GM19324 (cell line): ENCODE results near the gene CNTN1.

ENCODE experiments used
- ATAC-seq: cut with Tn5 transposase; IDR thresholded peaks from one replicate; pipeline ENCODE4 v1.9.1; 2021; ENCODE audit warnings: mild to moderate bottlenecking, moderate library complexity; ENCODE audit not compliant: unreplicated experiment, low FRiP score

CNTN1 gene

DNA sequence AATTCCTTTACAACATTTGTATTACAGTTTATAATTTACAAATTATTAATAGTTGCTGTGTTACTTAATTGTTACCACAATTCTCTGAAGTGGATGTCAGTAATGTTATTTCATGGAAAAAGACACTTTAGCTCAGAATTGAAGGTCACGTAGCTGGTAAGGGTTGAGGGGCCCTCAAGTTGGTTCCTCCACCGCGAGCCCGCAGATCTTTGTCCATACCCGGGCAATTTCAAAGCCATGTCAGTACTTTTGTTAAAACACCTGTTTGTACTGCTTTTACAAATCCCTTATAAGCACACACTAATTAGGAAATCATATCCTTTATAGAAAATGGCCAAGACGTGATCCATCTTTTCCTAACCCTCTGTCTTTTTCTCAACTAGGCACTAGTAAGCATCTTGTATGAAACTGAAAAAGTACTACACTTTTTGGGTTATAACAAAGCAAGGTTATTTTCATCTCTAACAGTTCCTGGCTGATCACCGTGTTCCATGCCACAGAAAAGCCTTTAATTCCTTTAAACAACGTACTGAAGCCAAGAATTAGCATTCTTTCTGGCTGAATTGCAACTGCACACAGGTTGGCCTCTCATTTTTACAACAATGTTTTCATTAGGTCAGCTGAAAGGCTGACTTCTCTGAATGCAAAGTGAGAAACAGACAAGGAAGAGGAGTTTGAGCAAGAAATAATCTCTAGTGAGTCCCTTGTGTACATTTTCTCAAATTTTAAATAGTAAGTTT, 76.1 kb downstream of the CNTN1 start:
- ATAC-seq: no peak

DNA sequence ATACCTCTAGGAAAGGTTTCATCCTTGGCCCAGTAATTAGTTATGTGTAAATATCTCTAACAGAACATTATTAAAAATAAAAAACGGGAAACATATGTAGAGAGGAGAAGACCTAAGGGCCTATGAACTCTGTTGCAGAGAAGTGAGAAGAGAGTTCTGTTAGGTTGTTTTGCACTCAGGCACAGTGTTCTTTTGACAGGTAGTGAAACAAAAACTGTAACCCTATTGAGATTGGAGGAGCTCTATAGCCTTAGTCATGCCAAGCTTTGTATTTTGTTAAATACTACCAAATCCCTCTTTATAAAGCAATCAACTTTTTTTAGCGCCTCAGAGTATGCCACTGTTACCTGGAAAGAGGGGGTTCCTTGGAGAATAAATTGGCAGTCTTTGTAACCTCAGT, 77.6 kb downstream of the CNTN1 start:
- ATAC-seq: no peak

DNA sequence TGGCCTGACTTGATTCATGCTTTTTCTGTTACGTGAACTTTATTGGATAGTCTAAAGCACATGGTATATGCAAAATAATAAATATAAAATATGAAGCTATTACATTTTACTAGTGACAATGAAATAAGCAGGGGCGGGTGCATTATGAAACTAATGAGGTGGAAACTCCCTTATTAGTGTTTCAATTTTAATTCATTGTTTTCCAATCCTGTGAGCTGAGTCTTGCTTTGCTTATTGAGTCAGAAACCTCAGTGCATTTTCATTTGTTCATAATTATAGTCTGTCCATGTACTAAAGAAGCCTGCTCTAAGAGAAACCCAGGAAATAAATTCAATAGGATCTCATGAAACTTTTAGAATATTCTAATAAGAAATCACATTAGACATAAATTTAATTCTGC, 78.5 kb downstream of the CNTN1 start:
- ATAC-seq: no peak

DNA sequence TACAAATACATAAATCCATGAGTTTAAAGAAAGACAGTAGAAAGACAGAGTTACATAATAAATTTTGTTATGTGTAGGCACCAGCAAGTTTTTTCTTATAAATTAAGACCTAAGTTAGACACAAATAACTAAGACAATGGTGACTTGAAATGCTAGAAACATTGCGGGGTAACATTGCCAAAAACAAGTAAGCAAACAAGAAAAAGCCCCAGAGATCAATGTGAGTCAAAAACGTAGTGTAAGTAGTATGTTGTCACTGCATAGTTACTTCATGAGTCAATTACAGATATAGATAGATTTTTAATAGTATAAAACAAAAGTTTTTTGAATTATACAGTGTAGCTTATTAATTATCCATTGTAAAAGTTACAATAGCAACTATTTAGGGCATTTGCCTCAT, 83.4 kb downstream of the CNTN1 start:
- ATAC-seq: no peak

DNA sequence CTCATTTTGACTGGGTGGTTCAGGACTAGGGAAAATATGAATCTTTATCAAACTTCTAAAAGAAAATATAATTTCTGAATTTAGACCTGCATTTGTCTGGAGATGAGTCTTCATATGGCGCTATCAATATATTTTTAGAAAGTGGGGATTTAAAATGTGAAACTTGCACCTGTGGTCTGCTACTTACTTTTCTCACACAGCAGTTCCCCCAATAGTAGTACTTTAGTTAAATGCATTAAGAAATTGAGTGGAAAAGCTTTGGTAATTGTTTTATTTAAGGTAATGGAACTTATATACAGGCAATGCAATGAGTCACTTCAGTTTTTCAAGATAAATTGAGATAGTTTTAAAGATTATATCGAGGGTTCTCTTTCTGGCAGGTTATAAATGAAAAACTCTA, 91.9 kb downstream of the CNTN1 start:
- ATAC-seq: no peak

DNA sequence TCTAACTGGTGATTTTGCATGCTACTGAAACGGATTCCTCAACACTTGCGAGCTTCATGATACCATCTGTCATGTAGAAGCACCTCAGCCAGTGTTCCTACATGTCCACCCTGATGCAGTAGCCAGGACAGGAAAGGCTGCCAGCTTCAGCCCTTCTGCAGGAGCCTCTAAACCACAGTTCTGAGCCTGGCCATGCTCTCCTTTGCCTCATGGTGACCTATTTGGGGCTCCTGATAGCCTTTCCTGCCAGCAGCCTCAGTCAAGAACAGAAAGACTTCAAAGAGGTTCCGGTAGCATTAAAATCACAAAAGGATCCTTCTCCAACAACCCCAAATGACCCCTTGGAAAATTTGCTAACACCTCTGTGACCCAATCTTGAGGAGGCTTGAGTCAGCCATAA, 96.0 kb downstream of the CNTN1 start:
- no peak for ATAC-seq

DNA sequence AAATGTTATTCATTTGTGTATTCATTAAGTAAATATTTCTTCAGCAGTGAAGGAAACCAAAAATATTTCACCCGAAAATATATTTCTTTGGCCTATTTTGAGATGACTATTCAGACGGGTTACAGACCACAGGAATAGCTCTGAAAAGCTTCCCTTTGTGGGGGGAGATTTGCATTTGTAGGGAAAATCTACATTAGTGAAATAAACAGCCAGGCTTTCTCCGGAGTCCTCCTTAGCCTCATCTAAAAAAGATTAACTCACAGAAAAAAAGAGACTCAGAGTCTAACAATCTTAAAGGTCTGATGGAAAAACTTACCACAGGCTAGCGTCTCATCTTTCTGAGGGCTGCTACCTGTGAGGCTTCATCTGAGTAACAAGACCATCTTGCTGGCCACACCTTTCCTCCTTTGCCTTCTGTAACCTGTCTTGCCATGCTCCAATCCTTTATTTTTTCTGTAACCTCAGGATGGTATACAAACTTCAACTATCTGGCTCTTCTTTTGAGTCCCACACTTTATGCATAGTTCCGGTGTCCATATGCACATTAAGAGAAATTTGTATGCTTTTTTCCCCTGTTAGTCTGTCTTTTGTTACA, 100.7 kb downstream of the CNTN1 start:
- no peak for ATAC-seq

DNA sequence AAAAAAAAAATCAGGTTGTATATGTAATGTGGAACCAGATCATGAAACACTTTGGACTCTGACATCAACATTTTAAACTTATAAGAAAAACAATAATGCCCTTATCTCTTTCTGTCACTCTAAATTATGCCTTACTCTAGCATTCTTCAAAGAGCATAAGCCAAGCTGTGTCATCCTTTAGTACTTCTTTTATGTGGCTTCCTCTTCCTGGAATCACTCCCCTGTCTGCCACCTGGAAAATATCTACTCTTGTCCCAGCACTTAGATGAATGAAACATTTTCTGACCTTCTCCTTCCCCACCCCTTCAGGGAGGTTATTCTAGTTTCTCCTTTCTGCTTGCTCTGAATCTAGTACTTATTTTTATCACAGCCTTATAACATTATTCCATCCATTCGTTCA, 101.2 kb downstream of the CNTN1 start:
- ATAC-seq: no peak

DNA sequence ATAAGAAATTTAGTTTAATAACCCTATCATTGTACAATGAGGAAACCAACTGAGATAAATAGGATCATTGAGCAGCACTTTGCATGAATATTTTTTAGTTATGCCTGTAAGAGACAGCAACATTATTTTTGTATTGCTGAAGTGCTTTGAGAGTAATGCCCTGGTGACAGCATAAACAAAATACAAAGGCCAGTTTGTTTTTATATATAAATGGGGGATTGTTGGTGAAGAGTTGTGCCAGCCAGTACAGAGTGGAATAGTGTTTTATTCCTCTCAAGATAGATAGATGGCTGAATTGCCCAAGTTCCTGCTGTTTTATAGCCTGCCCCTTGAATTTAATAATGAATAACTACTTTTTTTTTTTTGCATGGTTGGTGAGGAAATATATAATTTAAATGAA, 101.8 kb downstream of the CNTN1 start:
- ATAC-seq: no peak

DNA sequence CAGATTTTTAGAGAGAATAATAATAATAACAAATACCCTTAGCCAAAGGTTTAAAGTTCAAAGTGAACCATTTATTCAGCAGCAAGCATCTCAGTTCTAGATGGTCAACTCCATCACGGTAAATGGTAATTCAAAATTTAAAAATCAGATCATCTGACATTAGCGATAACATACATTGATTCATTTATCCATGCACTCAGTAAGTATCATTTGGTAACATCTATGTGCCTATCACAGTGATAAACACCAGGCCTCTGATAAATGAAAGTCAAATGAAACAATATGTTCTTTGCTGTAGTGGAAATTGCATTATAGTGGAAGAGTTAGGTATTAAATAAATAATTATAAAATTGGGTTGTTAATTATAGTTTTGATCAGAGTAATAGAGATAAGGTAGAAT, 108.8 kb downstream of the CNTN1 start:
- no peak for ATAC-seq

DNA sequence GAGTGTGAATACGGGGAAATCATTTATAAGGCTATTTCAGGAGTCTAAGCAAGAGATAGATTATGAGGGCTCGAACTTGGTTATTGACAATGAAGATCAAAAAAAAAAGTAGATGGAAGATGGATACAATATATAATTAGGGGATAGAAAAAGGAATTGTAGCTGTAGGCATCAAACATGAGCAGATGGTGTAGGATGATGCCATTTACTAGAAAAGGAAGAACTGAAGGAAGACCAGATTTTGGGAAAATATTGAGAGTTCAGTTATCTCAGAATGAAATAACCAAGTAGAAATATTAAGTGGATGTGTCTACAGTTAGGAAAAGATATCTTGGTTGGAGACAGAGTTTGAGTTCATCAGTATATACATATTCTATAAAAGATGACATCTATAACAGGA, 109.6 kb downstream of the CNTN1 start:
- no peak for ATAC-seq

DNA sequence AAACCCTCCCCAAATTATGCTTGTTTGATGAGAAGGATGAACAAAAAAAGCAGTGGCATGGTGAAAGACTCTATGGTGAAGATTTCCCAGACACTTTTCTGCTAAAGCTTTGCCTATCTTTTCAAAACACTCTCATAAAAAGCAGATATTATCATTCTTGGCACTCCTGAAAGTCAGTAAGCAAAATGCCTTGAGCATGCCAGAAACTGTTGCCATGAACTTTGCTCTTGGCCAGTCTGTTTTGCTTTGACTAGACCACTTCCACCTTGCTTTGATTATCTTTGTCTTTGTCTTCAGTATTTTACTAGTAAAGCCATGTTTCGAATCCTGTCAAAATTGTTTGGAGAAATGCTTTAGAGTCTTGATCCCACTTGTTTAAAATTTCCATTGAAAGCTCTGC, 110.4 kb downstream of the CNTN1 start:
- no peak for ATAC-seq

DNA sequence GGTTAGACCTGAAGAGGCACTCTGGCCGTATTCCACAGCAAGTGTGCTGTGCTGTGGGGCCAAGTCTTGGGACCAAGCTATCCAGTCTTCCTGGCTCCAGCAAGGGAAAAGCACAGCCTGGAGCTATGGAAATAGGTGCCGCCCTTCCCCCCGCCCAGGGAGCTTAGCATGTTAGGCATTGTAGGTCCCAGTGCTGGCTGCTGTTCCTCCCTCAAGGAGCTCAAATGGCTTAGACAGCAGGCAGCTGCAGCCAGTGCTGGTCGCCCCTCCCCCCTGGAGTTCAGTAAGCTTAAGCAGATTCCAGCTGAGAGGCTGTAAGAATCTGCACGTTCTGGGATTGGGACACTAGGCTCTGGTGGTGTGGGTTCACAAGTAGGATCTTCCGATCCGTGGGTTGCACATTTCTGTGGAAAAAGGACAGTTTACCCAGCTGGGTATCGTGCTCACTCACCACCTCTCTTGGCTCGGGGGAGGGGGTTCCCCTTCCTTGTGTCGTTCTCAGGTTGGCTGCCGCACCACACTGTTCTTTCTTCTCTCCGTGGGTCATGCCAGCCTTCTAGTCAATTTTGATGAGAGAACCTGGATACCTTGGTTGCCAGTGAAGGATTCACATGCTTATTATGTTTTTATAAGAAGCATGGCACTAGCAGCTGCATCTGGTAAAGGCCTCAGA, 127.3 kb downstream of the CNTN1 start:
- no peak for ATAC-seq

DNA sequence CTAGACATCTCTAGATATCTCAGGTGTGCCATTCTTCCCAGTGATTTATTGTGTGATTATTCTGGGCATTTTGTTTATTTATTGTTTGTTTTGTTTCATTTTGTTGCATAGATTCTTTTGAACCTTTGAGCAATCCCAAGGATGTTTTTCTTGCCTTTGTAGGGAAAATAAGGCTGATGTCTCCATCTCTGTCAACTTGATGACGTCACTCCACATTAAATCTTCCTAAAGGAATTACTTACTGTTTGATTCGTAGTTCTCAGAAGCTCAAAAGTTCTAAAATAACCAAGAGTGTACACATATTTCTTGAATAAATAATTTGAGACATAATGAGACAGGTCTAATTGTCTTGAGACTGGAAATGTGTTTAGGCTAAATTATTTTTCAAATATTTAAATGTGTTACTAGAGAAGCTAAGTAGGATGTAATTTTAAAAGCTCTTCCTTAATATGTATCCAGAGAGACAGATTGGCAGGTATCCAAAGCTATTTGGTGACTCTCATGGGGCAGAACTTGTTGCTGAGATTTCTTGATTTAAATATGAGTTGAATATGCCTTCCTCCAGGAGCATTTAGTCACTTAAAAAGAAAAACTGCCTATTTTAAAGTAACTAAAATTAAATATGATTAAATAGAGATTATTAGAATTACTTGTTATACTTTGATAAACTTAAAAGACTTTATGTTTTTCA, 128.7 kb downstream of the CNTN1 start:
- no peak for ATAC-seq

DNA sequence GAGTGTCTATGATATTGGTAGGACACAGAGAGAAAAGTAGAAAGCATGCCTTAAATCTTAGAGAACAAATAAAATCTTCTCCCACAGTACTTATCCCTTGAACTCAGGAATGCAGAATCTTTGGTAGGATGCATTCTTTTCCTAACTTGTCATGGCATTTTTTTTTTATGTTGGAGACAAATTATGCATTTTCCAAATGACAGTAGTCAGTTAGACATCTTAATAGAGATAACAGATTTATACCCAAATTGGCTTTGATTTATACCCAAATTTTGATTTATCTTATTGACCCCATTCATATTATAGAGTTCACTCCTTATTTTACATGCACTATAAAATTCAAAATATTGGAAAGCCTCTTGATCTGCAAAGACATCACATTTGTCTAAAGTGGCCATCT, 132.9 kb downstream of the CNTN1 start:
- ATAC-seq: no peak

DNA sequence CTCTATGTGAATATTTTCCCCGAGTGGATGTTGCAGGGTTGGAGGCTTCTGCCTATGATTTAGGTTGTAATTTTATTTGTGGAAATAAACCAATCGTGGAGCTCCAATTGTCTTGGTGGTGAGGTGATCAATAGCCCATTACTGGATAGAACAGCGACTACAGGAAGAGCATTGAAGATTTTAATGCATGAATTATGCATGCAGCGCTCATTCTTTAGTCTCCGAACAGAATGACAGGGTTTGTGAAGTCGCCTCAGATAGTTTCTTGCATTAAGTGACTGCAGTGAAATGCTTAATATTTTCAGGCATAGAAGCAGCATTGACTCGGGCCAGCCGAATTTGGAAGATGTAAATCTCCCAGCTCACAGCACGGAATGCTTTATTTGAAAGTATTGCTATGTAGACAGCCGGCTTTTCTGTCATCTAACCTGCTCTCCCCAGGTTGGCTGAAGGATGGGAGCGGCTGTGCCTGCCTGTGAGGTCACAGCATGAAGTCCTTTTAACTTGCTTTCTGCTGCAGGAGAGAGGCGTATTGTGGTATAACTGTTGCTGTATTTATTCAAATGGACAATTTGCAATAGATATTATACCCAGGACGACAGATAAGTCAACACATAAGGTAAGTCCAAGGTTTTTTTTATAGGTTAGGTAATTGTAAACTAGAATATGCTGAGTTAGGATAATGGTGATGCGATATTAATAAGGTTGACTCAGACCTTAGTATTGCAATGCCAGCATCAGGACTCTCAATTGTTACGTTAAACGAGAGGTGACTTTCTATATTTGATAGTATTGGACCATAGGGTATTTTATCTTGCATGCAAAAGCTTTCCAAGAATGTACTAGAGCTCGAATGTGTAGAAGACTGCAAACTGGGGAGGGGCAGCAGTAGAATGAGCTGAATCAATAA, 135.7 kb downstream of the CNTN1 start:
- no peak for ATAC-seq

DNA sequence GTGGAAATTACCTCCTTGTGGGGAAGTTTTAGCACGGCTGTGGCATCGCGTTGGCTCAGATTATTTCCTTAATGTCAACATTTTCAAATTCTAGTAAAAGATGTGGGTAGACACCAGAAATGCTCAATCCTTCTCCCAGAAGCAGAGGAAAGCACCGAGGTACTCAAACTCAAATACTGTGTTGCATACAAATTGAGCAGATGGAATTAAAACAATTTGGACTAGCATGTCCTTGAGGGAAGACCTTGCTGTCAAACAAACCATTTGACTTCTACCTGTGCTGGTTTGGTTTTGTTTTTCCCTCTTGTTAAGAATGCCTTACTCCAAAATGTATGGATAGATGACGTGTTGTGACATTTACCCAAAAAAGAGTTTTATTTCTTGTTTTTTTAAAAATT, 136.4 kb downstream of the CNTN1 start:
- ATAC-seq: no peak

DNA sequence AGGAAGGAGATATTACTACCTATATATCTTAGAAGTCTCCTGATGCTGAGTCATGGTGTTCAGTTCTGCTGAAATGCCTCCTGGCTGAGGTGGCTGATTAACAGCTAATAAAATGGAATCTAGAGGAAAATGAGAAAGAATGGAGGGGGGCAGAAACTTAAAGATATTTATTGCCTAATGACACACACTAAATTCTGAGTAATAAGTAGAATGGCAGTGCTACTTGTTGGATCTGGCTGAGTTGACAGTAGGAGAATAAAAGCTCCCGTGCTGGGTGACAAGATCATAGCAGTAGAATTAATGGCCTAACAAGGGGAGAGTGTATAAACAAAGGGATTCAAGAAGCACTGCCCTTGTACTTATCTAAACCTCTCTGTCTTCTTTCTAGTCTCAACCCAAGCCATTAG, 137.5 kb downstream of the CNTN1 start:
- ATAC-seq: no peak

DNA sequence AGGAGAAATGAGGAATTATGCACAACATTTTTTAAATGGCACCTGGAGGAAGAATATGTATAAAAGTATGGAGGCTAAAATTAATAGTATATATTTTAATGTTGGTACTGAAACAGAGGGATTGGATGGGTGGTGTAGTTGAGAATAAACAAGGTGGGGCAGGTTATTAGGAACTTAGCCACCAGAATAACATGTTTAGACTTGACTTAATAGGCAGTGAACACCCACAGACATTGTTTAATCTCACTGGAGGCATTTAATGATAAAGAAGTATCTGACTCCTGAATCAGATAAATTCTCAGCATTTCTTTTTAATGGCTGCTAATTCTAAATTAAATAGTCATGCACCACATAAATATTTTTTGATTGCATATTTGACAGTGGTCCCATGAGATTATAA, 139.7 kb downstream of the CNTN1 start:
- no peak for ATAC-seq

DNA sequence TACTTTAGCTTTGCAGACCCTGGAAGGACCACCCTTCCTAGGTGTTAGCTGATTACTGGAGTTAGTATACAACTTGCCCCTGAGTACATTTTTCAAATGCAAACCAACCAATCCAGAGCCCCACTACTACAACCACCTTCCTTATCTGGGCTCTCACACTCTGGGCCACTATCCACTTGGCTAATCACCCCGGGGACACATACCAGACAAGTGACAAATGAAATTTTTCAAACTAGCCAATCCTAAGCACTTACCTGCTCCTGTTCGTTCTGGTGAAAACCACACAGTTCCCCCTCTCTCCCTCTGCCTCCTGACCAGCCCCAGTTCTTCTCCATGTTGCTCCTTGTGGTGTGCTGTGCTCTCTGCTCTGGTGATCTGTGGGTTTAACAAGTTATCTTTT, 140.4 kb downstream of the CNTN1 start:
- ATAC-seq: no peak
